HCT116 (cell line): Measurements from ENCODE around the gene ENDOD1. TPM values are rescaled to one million over a fixed set of nuclear protein-coding genes. Genes with fewer than 3 reads are reported as not detected.

Experiments
- ATAC-seq: fragments of 200-7000 bp; cut with Tn5 transposase; 2 replicates; pipeline ENCODE4 v1.9.1; 2020; ENCODE audit warnings: mild to moderate bottlenecking, moderate library complexity
- BruUV-seq: library from RNA; stranded (reverse); fragments of 400-500 nt; replicated peaks from 2 replicates; lab custom pipeline; 2021; lab: Mats Ljungman, UMichigan
- CTCF ChIA-PET: fragments of 300-600 bp; sonication (Branson Sonifier 250); formaldehyde crosslinking; loops from one replicate; lab custom pipeline; 2021; ENCODE audit warnings: antibody characterized with exemption; lab: Charles Lee
- POLR2A ChIA-PET: fragments of 300-600, 350-600 bp; sonication (Branson Sonifier 250); formaldehyde crosslinking; loops from one replicate; lab custom pipeline; 2021; ENCODE audit warnings: antibody characterized with exemption; lab: Charles Lee
- RAD21 ChIA-PET, 2 experiments: fragments of 300-600 bp; sonication (Branson Sonifier 250); formaldehyde crosslinking; loops; one replicate each; lab custom pipeline; 2023; ENCODE audit warnings: low total read pairs in 2 of 2; ENCODE audit not compliant: uncharacterized antibody in 2 of 2, unreplicated experiment in 2 of 2, low non-redundant PET in 1 of 2; lab: Charles Lee
- DNase-seq: peaks from one replicate; pipeline ENCODE4 v3.0.0-alpha.2; 2010; ENCODE audit warnings: low read depth, low spot score
- H2AFZ ChIP-seq: fragments of 200-600 bp; shearing (Covaris generic), sonication (generic); 2 replicates; pipeline ENCODE4 v1.6.1; 2017; ENCODE audit warnings: low read depth, mixed run types, mixed read lengths, antibody characterized with exemption, low read length; ENCODE audit not compliant: poor library complexity, severe bottlenecking
- H3K27ac ChIP-seq: 2 replicates; pipeline ENCODE4 v1.5.1; 2012; ENCODE audit warnings: low read depth, low read length
- H3K27me3 ChIP-seq: fragments of 200-600 bp; sonication (generic); 2 replicates; pipeline ENCODE4 v1.6.1; 2016; ENCODE audit warnings: mixed run types, low read length, mixed read lengths; ENCODE audit not compliant: insufficient read depth
- H3K36me3 ChIP-seq, 2 experiments: fragments of 200-500 bp in 1 of 2; fragments of 200-600 bp in 1 of 2; sonication (Bioruptor generic) in 1 of 2; sonication (generic) in 1 of 2; 2 replicates each; pipeline versions ENCODE4 v1.5.1 to v1.6.1; 2014 to 2016; ENCODE audit warnings: low read length in 2 of 2, inconsistent platforms in 1 of 2, mixed read lengths in 1 of 2, mixed run types in 1 of 2; ENCODE audit not compliant: insufficient read depth in 2 of 2, control insufficient read depth in 1 of 2
- H3K4me1 ChIP-seq, 2 experiments: fragments of 200-600 bp in 1 of 2; sonication (generic) in 1 of 2; 2 replicates each; pipeline versions ENCODE4 v1.5.1 to v1.6.1; 2012 to 2017; ENCODE audit warnings: low read length in 2 of 2, inconsistent platforms in 1 of 2, mild to moderate bottlenecking in 1 of 2, mixed read lengths in 1 of 2, mixed run types in 1 of 2, moderate library complexity in 1 of 2; ENCODE audit not compliant: insufficient read depth in 2 of 2, control insufficient read depth in 1 of 2
- H3K4me2 ChIP-seq: fragments of 200-600 bp; sonication (generic); 2 replicates; pipeline ENCODE4 v1.6.1; 2017; ENCODE audit warnings: mixed run types, low read length, mixed read lengths
- H3K4me3 ChIP-seq, 2 experiments: fragments of 200-600 bp in 1 of 2; sonication (generic) in 1 of 2; replicated peaks in 1 of 2; 2 replicates each; pipeline ENCODE4 v1.5.1; 2011 to 2016; ENCODE audit warnings: low read length in 2 of 2, control low read depth in 1 of 2, low read depth in 1 of 2, mild to moderate bottlenecking in 1 of 2, mixed read lengths in 1 of 2, mixed run types in 1 of 2
- H3K79me2 ChIP-seq: fragments of 200-600 bp; sonication (generic); 2 replicates; pipeline ENCODE4 v1.6.1; 2017; ENCODE audit warnings: mild to moderate bottlenecking, mixed run types, low read length, moderate library complexity, mixed read lengths; ENCODE audit not compliant: insufficient read depth
- H3K9ac ChIP-seq: fragments of 200-600 bp; sonication (generic); 2 replicates; pipeline ENCODE4 v1.6.1; 2016; ENCODE audit warnings: low read length, mixed read lengths
- H3K9me2 ChIP-seq: fragments of 200-600 bp; sonication (generic), shearing (Covaris generic); 2 replicates; pipeline ENCODE4 v1.6.1; 2017; ENCODE audit warnings: mixed run types, mild to moderate bottlenecking, moderate library complexity; ENCODE audit not compliant: insufficient read depth
- H3K9me3 ChIP-seq, 2 experiments: fragments of 200-500 bp in 1 of 2; fragments of 200-600 bp in 1 of 2; sonication (Bioruptor generic) in 1 of 2; sonication (generic) in 1 of 2; 2 replicates each; pipeline ENCODE4 v1.6.1; 2014 to 2017; ENCODE audit warnings: low read length in 2 of 2, mixed read lengths in 2 of 2, inconsistent platforms in 1 of 2, low read depth in 1 of 2, mild to moderate bottlenecking in 1 of 2, mixed run types in 1 of 2, moderate library complexity in 1 of 2; ENCODE audit not compliant: control insufficient read depth in 1 of 2, insufficient read depth in 1 of 2
- H4K20me1 ChIP-seq: fragments of 200-600 bp; sonication (generic), shearing (Covaris generic); 2 replicates; pipeline ENCODE4 v1.6.1; 2017; ENCODE audit warnings: mixed run types, mild to moderate bottlenecking, moderate library complexity; ENCODE audit not compliant: insufficient read depth
- ATF3 ChIP-seq: IDR thresholded peaks from 2 replicates; pipeline ENCODE4 v1.6.1; 2012
- CBX3 ChIP-seq: IDR thresholded peaks from 2 replicates; pipeline ENCODE4 v1.6.1; 2012; ENCODE audit warnings: low read depth
- CEBPB ChIP-seq: IDR thresholded peaks from 2 replicates; pipeline ENCODE4 v1.6.1; 2012; ENCODE audit warnings: low read depth
- CTCF ChIP-seq, 3 experiments: fragments of 200-600 bp in 1 of 3; sonication (generic) in 1 of 3; IDR thresholded peaks in 2 of 3; conservative IDR thresholded peaks in 1 of 3; 2 replicates each; pipeline ENCODE4 v1.5.1; 2012 to 2017; ENCODE audit warnings: low read depth in 2 of 3, low read length in 2 of 3, antibody characterized with exemption in 1 of 3, borderline replicate concordance in 1 of 3, control low read depth in 1 of 3, mild to moderate bottlenecking in 1 of 3, mixed read lengths in 1 of 3, mixed run types in 1 of 3, moderate library complexity in 1 of 3; ENCODE audit not compliant: insufficient read depth in 1 of 3
- EGR1 ChIP-seq: IDR thresholded peaks from 2 replicates; pipeline ENCODE4 v1.6.1; 2012; ENCODE audit warnings: low read depth
- ELF1 ChIP-seq: IDR thresholded peaks from 2 replicates; pipeline ENCODE4 v1.6.1; 2012; ENCODE audit warnings: low read depth, borderline replicate concordance
- EZH2 ChIP-seq: fragments of 200-600 bp; sonication (generic); IDR thresholded peaks from 2 replicates; pipeline ENCODE4 v1.6.1; 2017; ENCODE audit warnings: antibody characterized with exemption, mixed run types
- EZH2phosphoT487 ChIP-seq: fragments of 200-600 bp; IDR thresholded peaks from 2 replicates; pipeline ENCODE4 v1.6.1; 2018; ENCODE audit warnings: antibody characterized with exemption, borderline replicate concordance
- FOSL1 ChIP-seq: IDR thresholded peaks from 2 replicates; pipeline ENCODE4 v1.6.1; 2012; ENCODE audit warnings: low read depth
- MAX ChIP-seq: IDR thresholded peaks from 2 replicates; pipeline ENCODE4 v1.6.1; 2012
- POLR2A ChIP-seq: IDR thresholded peaks from 2 replicates; pipeline ENCODE4 v1.7.0; 2011; ENCODE audit warnings: borderline replicate concordance; ENCODE audit not compliant: insufficient read depth, insufficient read length; ENCODE audit errors: extremely low read depth
- POLR2AphosphoS5 ChIP-seq: IDR thresholded peaks from 2 replicates; pipeline ENCODE4 v1.6.1; 2011; ENCODE audit warnings: mild to moderate bottlenecking, low read depth, low read length, moderate library complexity
- RAD21 ChIP-seq: IDR thresholded peaks from 2 replicates; pipeline ENCODE4 v1.6.1; 2012; ENCODE audit warnings: low read depth, mild to moderate bottlenecking
- REST ChIP-seq: IDR thresholded peaks from 2 replicates; pipeline ENCODE4 v1.6.1; 2012; ENCODE audit warnings: low read depth
- TCF7L2 ChIP-seq: IDR thresholded peaks from 2 replicates; pipeline ENCODE4 v1.7.0; 2011; ENCODE audit warnings: borderline replicate concordance, inconsistent platforms; ENCODE audit not compliant: insufficient read depth, insufficient read length; ENCODE audit errors: extremely low read depth
- YY1 ChIP-seq: IDR thresholded peaks from 2 replicates; pipeline ENCODE4 v1.6.1; 2011; ENCODE audit warnings: low read length, low read depth, moderate library complexity, mild to moderate bottlenecking; ENCODE audit not compliant: insufficient replicate concordance; ENCODE audit errors: extremely low read depth
- ZBTB33 ChIP-seq: IDR thresholded peaks from 2 replicates; pipeline ENCODE4 v1.6.1; 2011; ENCODE audit warnings: mild to moderate bottlenecking, low read length, moderate library complexity; ENCODE audit not compliant: insufficient replicate concordance; ENCODE audit errors: extremely low read depth
- ZFX ChIP-seq: fragments of 450-650 bp; IDR thresholded peaks from 2 replicates; pipeline ENCODE4 v1.6.1; 2017
- ZNF274 ChIP-seq: fragments of 200-500 bp; sonication (Bioruptor generic); IDR thresholded peaks from 2 replicates; pipeline ENCODE4 v1.6.1; 2014; ENCODE audit warnings: mild to moderate bottlenecking, low read depth, low read length, inconsistent platforms
- intact Hi-C: fragments of 100-400 bp; cut with micrococcal nuclease; formaldehyde crosslinking; loops from 2 replicates; pipeline ENCODE4 v1.10.0; 2022
- total RNA-seq: library from RNA; stranded (reverse); gene quantifications from one replicate; pipeline ENCODE4 v1.2.1, GENCODE V29; 2021; ENCODE audit not compliant: unreplicated experiment

ENDOD1 gene
- total RNA-seq, 1 experiment from 2014 or later: 33.6 TPM

GRCh38 chr11:95042239-95042638 lies 47.4 kb upstream of the ENDOD1 start (continued):
- TF ChIP-seq CTCF (IDR thresholded peaks at IDR 0.05 in 2 of 3, conservative IDR thresholded peaks at IDR 0.05 in 1 of 3; ENCODE audit: borderline replicate concordance in 1 of 3, insufficient read depth in 1 of 3, low read depth in 2 of 3, low read length in 2 of 3) (no peak), ZNF274 (no peak), MAX (no peak), YY1 (no peak), ZFX (no peak), ELF1 (no peak)
- TF ChIP-seq, all 23 proteins: peak for 0

- Histone ChIP-seq H4K20me1 (no peaks in the 10 kb centered on the region), H3K9me2 (no peaks in the 10 kb centered on the region), H3K36me3 (no peaks in the 10 kb centered on the region), H3K27ac (no peak overlapping the region), H3K9ac (no peak overlapping the region), H3K27me3 (peaks cover 16% of the 10 kb centered on the region), H3K4me3 (no peak overlapping the region), H3K9me3 (no peaks in the 10 kb centered on the region), H3K4me1 (no peaks in the 10 kb centered on the region), H3K4me2 (no peak overlapping the region), H3K79me2 (no peaks in the 10 kb centered on the region), H2AFZ (no peak overlapping the region)
- CTCF ChIA-PET: no interaction called here
- ATAC-seq (no peak), DNase-seq (no peak)
- POLR2A ChIA-PET: no interaction called here
- no TSS peak for BruUV-seq
- RAD21 ChIA-PET: no interaction called here
- intact Hi-C loops: no loop called here
- no peak for TF ChIP-seq EZH2phosphoT487
- TF ChIP-seq ELF1: no peak
- no peak for TF ChIP-seq EZH2
- no peak for TF ChIP-seq ZFX
- no peak for TF ChIP-seq ATF3
- TF ChIP-seq ZBTB33: no peak
- TF ChIP-seq REST: no peak
- no peak for TF ChIP-seq TCF7L2
- TF ChIP-seq RAD21: no peak
- TF ChIP-seq CEBPB: no peak
- no peak for TF ChIP-seq POLR2A
- no peak for TF ChIP-seq CBX3
- no peak for TF ChIP-seq FOSL1
- TF ChIP-seq EGR1: no peak
- no peak for TF ChIP-seq POLR2AphosphoS5
These were observed 46.7 kb upstream of the ENDOD1 start for GRCh38 chr11:95042906-95043305.
